ENCODE results near the gene MMP28.

GRCh38 chr17:35723735-35724134 lies 71.7 kb downstream of the MMP28 start:
- no peak for TF ChIP-seq POLR2A (IDR thresholded peaks at IDR 0.05)
- TF ChIP-seq, protein P1, sequence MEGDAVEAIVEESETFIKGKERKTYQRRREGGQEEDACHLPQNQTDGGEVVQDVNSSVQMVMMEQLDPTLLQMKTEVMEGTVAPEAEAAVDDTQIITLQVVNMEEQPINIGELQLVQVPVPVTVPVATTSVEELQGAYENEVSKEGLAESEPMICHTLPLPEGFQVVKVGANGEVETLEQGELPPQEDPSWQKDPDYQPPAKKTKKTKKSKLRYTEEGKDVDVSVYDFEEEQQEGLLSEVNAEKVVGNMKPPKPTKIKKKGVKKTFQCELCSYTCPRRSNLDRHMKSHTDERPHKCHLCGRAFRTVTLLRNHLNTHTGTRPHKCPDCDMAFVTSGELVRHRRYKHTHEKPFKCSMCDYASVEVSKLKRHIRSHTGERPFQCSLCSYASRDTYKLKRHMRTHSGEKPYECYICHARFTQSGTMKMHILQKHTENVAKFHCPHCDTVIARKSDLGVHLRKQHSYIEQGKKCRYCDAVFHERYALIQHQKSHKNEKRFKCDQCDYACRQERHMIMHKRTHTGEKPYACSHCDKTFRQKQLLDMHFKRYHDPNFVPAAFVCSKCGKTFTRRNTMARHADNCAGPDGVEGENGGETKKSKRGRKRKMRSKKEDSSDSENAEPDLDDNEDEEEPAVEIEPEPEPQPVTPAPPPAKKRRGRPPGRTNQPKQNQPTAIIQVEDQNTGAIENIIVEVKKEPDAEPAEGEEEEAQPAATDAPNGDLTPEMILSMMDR (IDR thresholded peaks at IDR 0.05): no peak
